Stimulated activated CD4-positive, alpha-beta T cell treated with anti-CD3 and anti-CD28 coated beads, Interleukin-4, amount 100 ng/mL, for 1 hour (primary cell): ENCODE data around the gene CEP55.
A peak's percentile ranks its signal among the peaks of the same experiment; 100 is the strongest.
"Not testable (repeated sequence)": the region's sequence is repeated elsewhere in the genome, so short reads cannot be mapped to it uniquely, and the experiment has no call there.

Experiments
- DNase-seq: peaks from one replicate; pipeline ENCODE4 v3.0.0-alpha.2; 2020

Gene CEP55

GRCh38 chr10:93496322-93497041 is at the start of gene CEP55:
Gene CEP55 (plus strand): TSS chr10:93496612. CDS start chr10:93500052, 3,440 bp downstream.
- peak; percentile 94 for DNase-seq

- no peak for DNase-seq
These were observed 49.4 kb upstream of the CEP55 start for GRCh38 chr10:93447019-93447418.

GRCh38 chr10:93447970-93448369 is 48.4 kb upstream of the CEP55 start:
- DNase-seq = no peak

- no peak for DNase-seq
These were observed 45.0 kb upstream of the CEP55 start for GRCh38 chr10:93451244-93451947.

GRCh38 chr10:93452143-93452542 is 44.3 kb upstream of the CEP55 start:
- DNase-seq = no peak

- no peak for DNase-seq
These were observed 42.3 kb upstream of the CEP55 start for GRCh38 chr10:93454146-93454545.

- DNase-seq = no peak
These were observed 41.7 kb upstream of the CEP55 start for GRCh38 chr10:93454736-93455135.

- DNase-seq = no peak
These were observed 39.9 kb upstream of the CEP55 start for GRCh38 chr10:93456480-93456879.

- no peak for DNase-seq
These were observed 38.9 kb upstream of the CEP55 start for GRCh38 chr10:93457511-93457910.

- DNase-seq = no peak
These were observed 37.6 kb upstream of the CEP55 start for GRCh38 chr10:93458821-93459257.

- DNase-seq = no peak
These were observed 36.9 kb upstream of the CEP55 start for GRCh38 chr10:93459466-93459865.

GRCh38 chr10:93461109-93461806 is 35.2 kb upstream of the CEP55 start:
- DNase-seq = no peak

- no peak for DNase-seq
These were observed 34.6 kb upstream of the CEP55 start for GRCh38 chr10:93461807-93462178.

- DNase-seq = no peak
These were observed 34.0 kb upstream of the CEP55 start for GRCh38 chr10:93462371-93462770.

GRCh38 chr10:93462881-93463280 is 33.5 kb upstream of the CEP55 start:
- DNase-seq = peak; percentile 8

GRCh38 chr10:93463723-93464476 is 32.5 kb upstream of the CEP55 start:
- DNase-seq = no peak

- no peak for DNase-seq
These were observed 31.5 kb upstream of the CEP55 start for GRCh38 chr10:93464776-93465388.

GRCh38 chr10:93465806-93466675 is 30.4 kb upstream of the CEP55 start:
- no peak for DNase-seq

GRCh38 chr10:93467635-93468034 is 28.8 kb upstream of the CEP55 start:
- DNase-seq = not testable (repeated sequence)

- DNase-seq = no peak
These were observed 27.8 kb upstream of the CEP55 start for GRCh38 chr10:93468461-93469213.

GRCh38 chr10:93469454-93469853 is 27.0 kb upstream of the CEP55 start:
- no peak for DNase-seq
